ENCODE data around the gene RPL21.
A peak's percentile ranks its signal among the peaks of the same experiment; 100 is the strongest.

Gene RPL21

DNA sequence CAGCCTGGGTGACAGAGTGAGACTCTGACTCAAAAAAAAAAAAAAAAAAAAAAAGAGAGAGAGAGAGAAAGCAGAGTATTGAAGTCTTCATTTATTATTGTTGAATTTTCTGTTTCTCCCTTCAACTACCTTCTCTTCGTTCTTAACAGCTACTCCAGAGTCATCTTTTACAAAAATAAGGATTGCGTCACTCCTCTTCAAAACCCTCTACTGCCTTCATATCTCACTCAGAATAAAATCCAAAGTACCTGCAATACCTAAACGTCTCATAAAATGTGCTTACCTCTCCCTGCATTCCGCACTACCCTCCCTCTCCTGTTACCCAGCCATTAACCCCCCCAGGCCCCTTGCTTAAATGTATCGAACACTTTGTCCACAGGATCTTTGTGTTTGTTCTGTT is 17.4 kb upstream of the RPL21 start:
- Mint-ChIP-seq H3K9me3 (no peaks in the 10 kb centered on the region), H3K27ac (no peak overlapping the region), H3K27me3 (ENCODE audit: low read depth) (no peaks in the 10 kb centered on the region)

DNA sequence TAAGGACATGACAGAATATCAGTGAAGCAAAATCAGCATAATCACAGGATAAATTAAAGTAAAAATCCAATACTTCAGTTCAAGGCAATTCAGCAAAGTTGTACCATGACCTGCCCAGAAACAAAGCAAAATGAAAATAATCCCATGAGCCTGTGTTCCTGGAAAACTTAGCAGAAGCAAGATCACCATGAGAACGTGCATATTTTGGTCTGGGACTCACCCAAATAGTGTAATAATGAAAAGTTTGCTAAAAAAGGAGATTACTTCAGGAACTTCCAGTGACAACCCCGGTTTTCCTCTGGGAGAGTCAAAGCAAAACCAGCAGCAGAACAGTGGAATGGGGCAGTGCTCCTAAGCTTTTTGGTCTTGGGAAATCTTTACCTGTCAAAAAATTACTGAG is 14.9 kb upstream of the RPL21 start:
- Mint-ChIP-seq H3K4me1 (ENCODE audit: low read depth) (no peaks in the 10 kb centered on the region), H3K36me3 (ENCODE audit: low read depth) (peaks cover 3% of the 10 kb centered on the region), H3K4me3 (no peak overlapping the region), H3K9me3 (no peaks in the 10 kb centered on the region), H3K27me3 (ENCODE audit: low read depth) (no peaks in the 10 kb centered on the region), H3K27ac (no peak overlapping the region)

More for the DNA sequence above, 17.4 kb upstream of the RPL21 start:
- Mint-ChIP-seq H3K36me3 (ENCODE audit: low read depth) (peaks cover 3% of the 10 kb centered on the region), H3K4me1 (ENCODE audit: low read depth) (no peaks in the 10 kb centered on the region), H3K4me3 (no peak overlapping the region)

DNA sequence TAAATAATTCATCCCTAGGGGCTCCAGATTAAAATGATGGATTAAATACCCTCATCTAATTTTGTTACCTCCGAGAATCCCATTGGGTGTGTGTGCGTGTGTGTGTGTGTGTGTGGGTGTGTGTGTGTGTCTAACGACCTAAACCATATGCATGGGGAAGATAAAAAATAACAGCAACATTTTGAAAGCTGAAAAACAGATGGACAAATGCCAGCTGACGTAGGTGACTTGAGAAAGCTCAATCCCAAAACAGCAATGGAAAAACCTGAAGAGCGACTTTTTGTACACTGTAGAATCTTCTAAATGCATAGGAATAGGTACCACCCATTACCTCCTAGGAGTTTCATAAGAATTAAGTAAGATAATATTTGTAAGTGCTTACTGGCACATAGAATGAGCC is 8.7 kb upstream of the RPL21 start:
- Mint-ChIP-seq H3K36me3 (ENCODE audit: low read depth) (no peaks in the 10 kb centered on the region), H3K4me3 (no peak overlapping the region), H3K4me1 (ENCODE audit: low read depth) (no peaks in the 10 kb centered on the region), H3K27me3 (ENCODE audit: low read depth) (no peaks in the 10 kb centered on the region), H3K27ac (no peak overlapping the region), H3K9me3 (no peaks in the 10 kb centered on the region)

DNA sequence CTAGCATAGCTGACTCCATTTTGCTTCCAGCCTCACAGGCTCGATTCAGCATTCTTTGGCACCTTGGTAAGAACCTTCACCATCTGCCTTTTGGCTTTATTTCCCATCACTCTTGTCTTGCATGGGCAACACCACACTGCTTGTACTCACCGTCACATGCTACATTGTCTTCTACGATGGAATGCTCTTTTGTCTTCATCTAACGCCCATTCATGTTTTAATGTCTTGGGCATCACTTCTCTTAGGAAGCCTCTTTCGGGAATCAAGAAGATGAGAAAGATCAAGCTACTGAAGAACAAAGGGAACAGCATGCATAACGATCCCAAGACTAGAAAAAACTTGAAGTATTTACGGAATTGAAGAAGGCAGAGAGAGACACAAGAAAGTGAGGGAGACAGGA is 5.7 kb upstream of the RPL21 start:
- H3K9me3 Mint-ChIP-seq, result no peaks in the 10 kb centered on the region
- peaks cover 4% of the 10 kb centered on the region for H3K4me1 Mint-ChIP-seq (ENCODE audit: low read depth)
- no peaks in the 10 kb centered on the region for H3K27me3 Mint-ChIP-seq (ENCODE audit: low read depth)
- H3K36me3 Mint-ChIP-seq (ENCODE audit: low read depth), result no peaks in the 10 kb centered on the region
- no peak overlapping the region for H3K27ac Mint-ChIP-seq
- no peak overlapping the region for H3K4me3 Mint-ChIP-seq

DNA sequence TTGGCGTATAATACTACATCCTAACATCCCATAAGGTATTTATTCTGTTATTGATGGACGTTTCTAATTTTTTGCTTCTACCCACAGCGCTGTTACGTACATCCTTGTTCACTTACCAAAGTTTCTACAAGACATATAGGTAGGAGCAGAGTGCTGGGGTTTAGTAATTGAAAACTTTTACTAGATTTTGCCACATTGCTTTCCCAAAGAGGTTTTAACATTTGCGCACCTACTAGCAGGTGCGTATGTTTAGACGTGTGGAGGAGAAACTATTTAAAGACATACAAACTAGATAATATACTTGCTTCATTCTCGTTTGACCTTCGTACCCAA is 559 bp upstream of the RPL21 start:
- Mint-ChIP-seq H3K27ac (peak overlapping the region; percentile 98), H3K36me3 (ENCODE audit: low read depth) (peaks cover 24% of the 10 kb centered on the region), H3K4me3 (peak overlapping the region; percentile 93), H3K9me3 (no peaks in the 10 kb centered on the region), H3K27me3 (ENCODE audit: low read depth) (no peaks in the 10 kb centered on the region), H3K4me1 (ENCODE audit: low read depth) (peaks cover 33% of the 10 kb centered on the region)

DNA sequence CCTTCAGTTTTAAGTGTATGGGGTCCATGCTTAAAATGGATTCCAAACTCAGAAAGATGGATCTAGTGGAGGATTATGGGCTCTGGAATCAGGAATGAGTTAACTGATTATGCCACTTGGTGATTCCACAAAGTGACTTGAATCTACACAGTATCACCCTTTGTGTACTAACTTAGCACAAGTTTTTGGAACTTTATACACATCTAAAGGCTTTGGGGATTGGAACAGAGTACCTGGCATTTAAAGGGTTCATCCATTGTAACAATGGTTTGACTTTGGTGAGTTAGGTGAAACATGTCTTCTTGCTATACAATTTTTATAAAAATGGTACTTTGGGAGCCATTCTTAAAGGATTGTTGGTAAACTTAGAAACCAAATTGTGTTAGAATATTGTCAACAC is 1.1 kb downstream of the RPL21 start:
- Mint-ChIP-seq H3K4me1 (ENCODE audit: low read depth) (peaks cover 33% of the 10 kb centered on the region), H3K27me3 (ENCODE audit: low read depth) (no peaks in the 10 kb centered on the region), H3K4me3 (peak overlapping the region; percentile 93), H3K27ac (peak overlapping the region; percentile 98), H3K9me3 (no peaks in the 10 kb centered on the region), H3K36me3 (ENCODE audit: low read depth) (peaks cover 29% of the 10 kb centered on the region)

DNA sequence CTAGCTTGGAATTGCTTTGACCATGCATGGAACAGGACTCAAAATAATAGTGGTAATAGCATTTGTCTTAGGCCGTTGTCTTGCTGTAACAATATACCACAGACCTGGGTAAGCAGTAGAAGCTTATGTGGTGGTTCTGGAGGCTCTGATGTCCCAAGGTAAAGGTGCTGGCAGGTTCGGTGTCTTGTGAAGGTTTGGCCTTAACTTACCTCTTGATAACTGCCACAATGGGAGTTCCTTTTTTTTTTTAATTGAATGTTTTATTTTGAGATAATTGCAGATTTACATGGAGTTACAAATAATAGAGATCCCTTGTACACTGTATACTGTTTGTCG is 5.8 kb downstream of the RPL21 start:
- Mint-ChIP-seq H3K4me1 (ENCODE audit: low read depth) (peaks cover 45% of the 10 kb centered on the region), H3K9me3 (no peaks in the 10 kb centered on the region), H3K4me3 (no peak overlapping the region), H3K36me3 (ENCODE audit: low read depth) (peaks cover 43% of the 10 kb centered on the region), H3K27me3 (ENCODE audit: low read depth) (no peaks in the 10 kb centered on the region), H3K27ac (no peak overlapping the region)

DNA sequence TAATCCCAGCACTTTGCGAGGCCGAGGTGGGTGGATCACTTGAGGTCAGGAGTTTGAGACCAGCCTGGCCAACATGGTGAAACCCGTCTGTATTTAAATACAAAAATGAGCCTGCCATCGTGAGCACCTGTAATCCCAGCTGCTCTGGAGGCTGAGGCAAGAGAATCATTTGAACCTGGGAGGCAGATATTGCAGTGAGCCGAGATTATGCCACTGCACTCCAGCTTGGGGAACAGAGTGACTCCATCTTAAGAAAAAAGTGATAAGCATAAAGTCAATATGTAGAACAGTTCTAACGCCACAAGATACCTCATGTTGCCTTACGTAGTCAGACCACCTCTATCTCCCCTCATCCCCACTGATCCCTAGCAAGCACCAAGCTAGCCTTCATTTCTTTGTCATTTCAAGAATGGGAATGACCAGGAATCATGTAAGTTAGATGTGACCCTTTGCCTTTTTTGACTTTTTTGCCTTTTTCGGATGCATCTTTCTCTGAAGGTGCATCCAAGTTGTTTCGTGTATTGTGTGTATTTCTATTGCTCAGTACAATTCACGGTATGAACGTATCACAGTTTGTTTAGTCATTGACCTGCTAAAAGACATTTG is 6.4 kb downstream of the RPL21 start:
- H3K9me3 Mint-ChIP-seq, result no peaks in the 10 kb centered on the region
- H3K36me3 Mint-ChIP-seq (ENCODE audit: low read depth), result peaks cover 44% of the 10 kb centered on the region
- no peaks in the 10 kb centered on the region for H3K27me3 Mint-ChIP-seq (ENCODE audit: low read depth)
- H3K27ac Mint-ChIP-seq, result no peak overlapping the region
- no peak overlapping the region for H3K4me3 Mint-ChIP-seq
- peaks cover 41% of the 10 kb centered on the region for H3K4me1 Mint-ChIP-seq (ENCODE audit: low read depth)

DNA sequence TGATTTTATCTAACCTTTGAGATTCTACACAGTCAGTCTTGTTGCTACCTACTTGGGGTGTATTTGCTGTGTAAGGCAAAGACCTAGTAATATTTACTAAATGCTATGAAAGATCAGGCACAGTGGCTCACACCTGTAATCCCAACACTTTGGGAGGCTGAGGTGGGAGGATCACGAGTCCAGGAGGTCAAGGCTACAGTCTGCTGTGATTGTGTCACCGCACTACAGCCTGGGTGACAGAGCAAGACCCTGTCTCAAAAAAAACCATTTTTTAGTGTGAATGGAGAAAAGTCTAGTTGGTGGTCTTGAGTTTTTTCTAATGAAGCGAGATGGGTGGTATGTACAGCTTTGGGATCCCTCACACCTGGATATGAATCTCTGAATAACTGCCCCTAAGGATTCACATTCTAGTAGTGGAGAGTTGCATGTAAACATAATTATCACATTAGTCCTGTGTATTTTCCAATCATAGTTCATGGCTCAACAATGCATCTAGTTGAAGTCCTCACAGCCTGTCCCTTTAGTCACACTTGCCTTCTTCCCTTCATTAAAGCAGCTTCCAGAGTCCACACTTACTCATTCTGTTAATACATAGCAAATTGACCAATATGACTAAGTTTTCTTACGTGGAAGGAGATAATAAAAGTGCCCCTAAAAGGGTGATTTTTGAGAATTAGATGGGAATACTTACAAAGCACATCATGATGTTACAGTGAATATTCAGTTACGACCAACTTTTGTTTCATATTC is 7.5 kb downstream of the RPL21 start:
- peaks cover 30% of the 10 kb centered on the region for H3K4me1 Mint-ChIP-seq (ENCODE audit: low read depth)
- H3K4me3 Mint-ChIP-seq, result no peak overlapping the region
- no peaks in the 10 kb centered on the region for H3K9me3 Mint-ChIP-seq
- peak overlapping the region; percentile 36 for H3K27ac Mint-ChIP-seq
- H3K36me3 Mint-ChIP-seq (ENCODE audit: low read depth), result peaks cover 41% of the 10 kb centered on the region
- H3K27me3 Mint-ChIP-seq (ENCODE audit: low read depth), result no peaks in the 10 kb centered on the region

DNA sequence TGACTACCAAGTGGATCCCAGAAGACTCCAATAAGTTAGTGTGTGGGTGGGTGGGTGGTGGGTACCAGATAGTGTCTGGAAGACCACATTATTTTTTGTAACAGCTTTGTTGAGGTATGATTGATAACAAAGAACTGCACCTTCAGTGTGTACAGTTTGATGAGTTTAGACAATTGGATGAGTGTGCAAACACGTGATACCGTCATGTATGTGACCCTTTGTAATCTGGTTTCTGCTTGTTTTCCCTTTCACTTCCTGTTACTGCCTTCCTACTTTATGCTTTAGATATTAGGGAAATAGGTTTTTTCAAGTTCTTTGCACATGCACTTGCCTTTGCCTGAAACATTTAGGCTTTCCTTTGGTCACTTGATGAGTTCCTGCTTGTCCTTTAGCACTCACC is 8.5 kb downstream of the RPL21 start:
- Mint-ChIP-seq H3K27me3 (ENCODE audit: low read depth) (no peaks in the 10 kb centered on the region), H3K4me1 (ENCODE audit: low read depth) (peaks cover 23% of the 10 kb centered on the region), H3K36me3 (ENCODE audit: low read depth) (peaks cover 33% of the 10 kb centered on the region), H3K9me3 (no peaks in the 10 kb centered on the region), H3K27ac (no peak overlapping the region), H3K4me3 (no peak overlapping the region)

DNA sequence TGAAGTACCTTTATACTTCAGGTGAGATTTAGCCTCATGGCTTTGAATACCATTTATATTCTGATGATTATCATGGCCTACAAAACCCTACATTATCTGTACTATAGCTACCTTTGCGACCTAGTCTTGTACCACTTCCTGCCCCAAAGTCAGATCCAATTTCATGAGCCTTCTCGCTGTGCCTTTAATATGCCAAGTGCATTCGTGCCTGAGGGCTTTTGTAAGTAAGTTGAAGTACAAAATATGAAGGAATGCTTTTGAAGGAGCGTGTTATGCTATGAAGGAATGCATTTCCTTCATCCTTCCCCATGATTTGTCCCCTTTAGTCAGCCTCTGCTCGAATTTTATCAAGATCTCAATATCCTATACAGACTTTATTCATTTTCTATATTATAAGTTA is 10.0 kb downstream of the RPL21 start:
- H3K27me3 Mint-ChIP-seq (ENCODE audit: low read depth), result no peaks in the 10 kb centered on the region
- H3K36me3 Mint-ChIP-seq (ENCODE audit: low read depth), result peaks cover 27% of the 10 kb centered on the region
- H3K27ac Mint-ChIP-seq, result no peak overlapping the region
- H3K4me1 Mint-ChIP-seq (ENCODE audit: low read depth), result peaks cover 21% of the 10 kb centered on the region
- no peak overlapping the region for H3K4me3 Mint-ChIP-seq
- no peaks in the 10 kb centered on the region for H3K9me3 Mint-ChIP-seq

DNA sequence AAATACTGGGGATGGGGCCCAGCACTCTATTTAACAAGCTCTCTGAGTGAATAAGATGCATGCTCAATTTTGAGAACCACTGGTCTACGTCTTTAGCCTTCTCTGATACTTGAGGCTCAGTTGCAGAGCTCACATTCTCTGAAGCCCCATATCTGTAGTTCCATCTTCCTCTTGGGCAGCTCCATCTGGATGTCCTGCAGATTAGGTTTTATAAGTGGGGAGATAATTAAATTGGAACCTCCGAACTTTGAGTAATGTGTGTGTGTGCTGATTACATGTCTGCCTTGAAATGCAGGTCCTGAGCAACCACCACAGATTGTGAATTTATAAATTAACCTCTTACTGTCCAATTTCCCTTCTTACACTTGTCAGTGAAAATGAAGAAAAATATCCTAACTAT is 12.1 kb downstream of the RPL21 start:
- Mint-ChIP-seq H3K36me3 (ENCODE audit: low read depth) (peaks cover 16% of the 10 kb centered on the region), H3K9me3 (no peaks in the 10 kb centered on the region), H3K4me1 (ENCODE audit: low read depth) (peaks cover 17% of the 10 kb centered on the region), H3K27ac (no peak overlapping the region), H3K4me3 (no peak overlapping the region), H3K27me3 (ENCODE audit: low read depth) (no peaks in the 10 kb centered on the region)

DNA sequence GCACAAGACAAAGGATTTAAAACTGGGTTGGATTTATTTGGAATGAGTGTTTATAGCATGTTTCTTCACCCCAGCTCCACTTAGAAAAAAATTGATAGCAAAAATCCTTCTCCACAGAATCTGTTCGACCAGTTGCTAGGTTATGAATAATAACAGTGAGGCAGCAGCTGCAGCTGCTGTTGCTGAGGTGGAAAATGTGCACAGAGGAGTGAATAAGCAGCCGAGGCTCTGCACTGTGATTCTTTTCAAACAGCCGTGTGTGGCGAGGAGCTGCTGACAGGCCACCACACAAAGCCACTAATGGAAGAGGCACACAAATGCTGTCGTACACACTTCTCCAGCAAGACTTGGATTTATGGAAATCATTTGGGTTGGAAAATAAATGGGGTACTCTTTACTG is 12.8 kb downstream of the RPL21 start:
- Mint-ChIP-seq H3K4me1 (ENCODE audit: low read depth) (peaks cover 12% of the 10 kb centered on the region), H3K27ac (no peak overlapping the region)

DNA sequence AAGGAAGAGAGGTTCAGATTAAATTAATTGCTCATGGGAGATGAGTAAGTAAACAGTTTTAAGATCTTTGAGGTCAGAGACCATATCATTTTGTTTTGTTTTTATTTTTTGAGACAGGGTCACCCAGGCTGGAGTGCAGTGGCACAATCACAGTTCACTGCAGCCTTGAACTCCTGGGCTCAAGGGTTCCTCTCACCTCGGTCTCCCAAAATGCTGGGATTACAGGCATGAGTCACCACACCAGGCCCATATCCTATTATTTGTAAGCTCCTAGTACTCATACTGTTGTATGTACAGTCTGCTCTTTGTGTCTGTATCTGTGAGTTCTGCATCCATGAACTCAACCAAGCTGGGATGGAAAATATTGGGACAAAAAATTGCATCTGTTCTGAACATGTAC is 13.3 kb downstream of the RPL21 start:
- Mint-ChIP-seq H3K27me3 (ENCODE audit: low read depth) (no peaks in the 10 kb centered on the region), H3K9me3 (no peaks in the 10 kb centered on the region), H3K4me1 (ENCODE audit: low read depth) (peaks cover 10% of the 10 kb centered on the region), H3K4me3 (no peak overlapping the region), H3K27ac (no peak overlapping the region), H3K36me3 (ENCODE audit: low read depth) (peaks cover 9% of the 10 kb centered on the region)

More for the DNA sequence above, 12.8 kb downstream of the RPL21 start:
- H3K9me3 Mint-ChIP-seq, result no peaks in the 10 kb centered on the region
- H3K4me3 Mint-ChIP-seq, result no peak overlapping the region
- peaks cover 9% of the 10 kb centered on the region for H3K36me3 Mint-ChIP-seq (ENCODE audit: low read depth)
- no peaks in the 10 kb centered on the region for H3K27me3 Mint-ChIP-seq (ENCODE audit: low read depth)

DNA sequence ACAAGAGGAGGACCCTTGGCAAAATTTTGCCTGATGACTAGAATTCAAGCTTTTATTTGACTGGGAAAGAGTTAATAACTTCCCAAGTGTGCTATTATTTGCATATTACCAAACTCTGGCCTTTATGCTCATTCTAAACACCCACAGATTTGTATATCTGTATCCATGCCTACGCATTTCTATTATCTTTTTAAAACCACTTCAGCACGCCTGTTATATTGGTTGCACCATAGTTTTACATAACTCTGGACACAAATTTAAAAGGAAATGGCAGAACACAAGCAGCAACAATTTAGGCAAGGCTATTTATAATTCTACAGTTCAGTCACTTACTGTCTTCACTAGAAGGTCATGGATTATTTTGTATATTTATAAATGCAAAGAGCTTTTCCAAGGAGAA is 15.6 kb downstream of the RPL21 start:
- Mint-ChIP-seq H3K27me3 (ENCODE audit: low read depth) (peaks cover 13% of the 10 kb centered on the region), H3K4me1 (ENCODE audit: low read depth) (peaks cover 10% of the 10 kb centered on the region), H3K27ac (no peak overlapping the region), H3K36me3 (ENCODE audit: low read depth) (peaks cover 4% of the 10 kb centered on the region), H3K9me3 (no peaks in the 10 kb centered on the region), H3K4me3 (no peak overlapping the region)

Measured in T-helper 1 cell treated with Interleukin-12 subunit alpha and Interleukin-12 subunit beta and Interleukin-4 antibody, amounts not matched to agents 30 μg/mL and 1 μg/mL, for 36 hours (primary cell).